Karpas-422 (cell line): ENCODE measurements around the gene SIX2. TPM values are rescaled to one million over a fixed set of nuclear protein-coding genes. Genes with fewer than 3 reads are reported as not detected.
A peak's percentile ranks its signal among the peaks of the same experiment; 100 is the strongest.

ENCODE experiments used
- DNase-seq: peaks from one replicate; pipeline ENCODE4 v3.0.0-alpha.2; 2015
- H2AFZ ChIP-seq: fragments of 200-600 bp; sonication (generic); 2 replicates; pipeline ENCODE4 v1.6.1; 2014; ENCODE audit warnings: antibody characterized with exemption, low read length, mixed read lengths
- H3K27ac ChIP-seq: fragments of 200-600 bp; sonication (generic); 2 replicates; pipeline ENCODE4 v1.5.1; 2014; ENCODE audit warnings: mild to moderate bottlenecking, low read length, moderate library complexity
- H3K27me3 ChIP-seq: fragments of 200-600 bp; sonication (generic); 2 replicates; pipeline ENCODE4 v1.6.1; 2014; ENCODE audit warnings: low read length, mixed read lengths
- H3K36me3 ChIP-seq: fragments of 200-600 bp; sonication (generic); 2 replicates; pipeline ENCODE4 v1.6.1; 2014; ENCODE audit warnings: low read length, mixed read lengths; ENCODE audit not compliant: insufficient read depth
- H3K4me1 ChIP-seq: fragments of 200-600 bp; sonication (generic); 2 replicates; pipeline ENCODE4 v1.6.1; 2014; ENCODE audit warnings: mild to moderate bottlenecking, low read length, mixed read lengths
- H3K4me2 ChIP-seq: fragments of 200-600 bp; sonication (generic); 2 replicates; pipeline ENCODE4 v1.6.1; 2014; ENCODE audit warnings: low read length, low read depth, mild to moderate bottlenecking; ENCODE audit not compliant: poor library complexity, severe bottlenecking
- H3K4me3 ChIP-seq: fragments of 200-600 bp; sonication (generic); 2 replicates; pipeline ENCODE4 v1.5.1; 2014; ENCODE audit warnings: mild to moderate bottlenecking, antibody characterized with exemption, low read length, mixed read lengths
- H3K79me2 ChIP-seq: fragments of 200-600 bp; sonication (generic); 2 replicates; pipeline ENCODE4 v1.6.1; 2014; ENCODE audit warnings: mild to moderate bottlenecking, low read length, mixed read lengths
- H3K9ac ChIP-seq: fragments of 200-600 bp; sonication (generic); 2 replicates; pipeline ENCODE4 v1.6.0; 2014; ENCODE audit warnings: low read length
- H3K9me2 ChIP-seq: fragments of 200-600 bp; sonication (generic), shearing (Covaris generic); replicated peaks from 2 replicates; pipeline ENCODE4 v1.6.0; 2014; ENCODE audit warnings: mild to moderate bottlenecking, low read length, moderate library complexity; ENCODE audit not compliant: insufficient read depth
- H3K9me3 ChIP-seq: fragments of 300-700, 200-600 bp; sonication (generic); 2 replicates; pipeline ENCODE4 v1.6.1; 2014; ENCODE audit warnings: low read length, mixed read lengths
- H4K20me1 ChIP-seq: fragments of 200-600 bp; sonication (generic); 2 replicates; pipeline ENCODE4 v1.6.1; 2014; ENCODE audit warnings: mild to moderate bottlenecking, antibody characterized with exemption, low read length, low read depth; ENCODE audit not compliant: insufficient read depth
- total RNA-seq: library from RNA; depleted of rRNA; stranded (reverse); fragments of >200 nt; shearing (Covaris generic); gene quantifications from 2 replicates; pipeline ENCODE4 v1.2.3, GENCODE V29; 2014; ENCODE audit warnings: low replicate concordance

The SIX2 gene
- total RNA-seq, 1 experiment from 2014 or later = not detected

DNA sequence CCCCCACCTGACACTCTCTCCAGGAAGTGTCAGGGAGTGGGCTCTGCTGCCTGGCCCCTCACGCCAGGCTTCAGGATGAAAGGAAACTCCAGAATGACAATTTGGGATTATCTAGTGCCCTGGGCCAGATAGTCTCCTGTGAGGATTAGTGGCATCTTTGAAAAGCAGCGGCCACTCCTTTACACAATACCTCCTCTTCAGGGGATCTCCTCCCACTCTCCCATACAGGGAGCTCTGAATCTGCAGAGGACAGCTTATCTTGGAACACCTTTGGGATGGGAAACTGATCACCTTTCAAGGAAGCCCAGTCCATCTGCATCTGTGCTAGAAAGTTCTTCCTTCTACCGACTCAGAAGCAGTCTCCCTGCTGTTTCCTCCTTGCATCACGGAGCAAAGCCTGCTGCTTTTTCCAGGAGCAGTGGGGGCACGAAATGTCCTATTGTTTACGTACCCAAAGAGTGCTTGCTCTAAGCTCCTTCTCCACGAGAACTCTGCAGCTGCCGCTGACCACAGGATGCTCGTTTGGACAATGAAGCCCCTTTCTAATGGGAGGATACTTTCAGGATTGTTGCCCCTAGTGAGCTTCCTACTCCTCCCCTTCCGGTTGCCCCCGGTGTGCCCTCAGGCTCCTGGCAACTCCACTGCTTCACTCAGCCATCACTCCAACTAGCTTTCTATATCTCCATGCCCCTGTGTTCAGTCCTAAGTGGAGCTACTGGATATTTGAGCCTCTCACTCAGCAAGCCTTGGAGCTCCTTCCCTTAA, 36.3 kb downstream of the SIX2 start:
- Histone ChIP-seq H3K4me3 (no peak overlapping the region), H2AFZ (no peak overlapping the region), H3K9me2 (no peaks in the 10 kb centered on the region), H3K9ac (no peak overlapping the region), H3K79me2 (no peaks in the 10 kb centered on the region), H3K9me3 (no peaks in the 10 kb centered on the region), H4K20me1 (no peaks in the 10 kb centered on the region), H3K4me1 (no peaks in the 10 kb centered on the region), H3K4me2 (peak overlapping the region; percentile 11), H3K27ac (no peak overlapping the region), H3K36me3 (no peaks in the 10 kb centered on the region), H3K27me3 (no peaks in the 10 kb centered on the region)
- no peak for DNase-seq

- no peak overlapping the region for H2AFZ ChIP-seq
- no peaks in the 10 kb centered on the region for H3K9me3 ChIP-seq
- no peaks in the 10 kb centered on the region for H4K20me1 ChIP-seq
- no peaks in the 10 kb centered on the region for H3K4me1 ChIP-seq
- H3K27me3 ChIP-seq = no peaks in the 10 kb centered on the region
- H3K4me3 ChIP-seq = no peak overlapping the region
- no peaks in the 10 kb centered on the region for H3K36me3 ChIP-seq
- no peak overlapping the region for H3K4me2 ChIP-seq
- no peak overlapping the region for H3K9ac ChIP-seq
- no peaks in the 10 kb centered on the region for H3K79me2 ChIP-seq
- no peaks in the 10 kb centered on the region for H3K9me2 ChIP-seq
- H3K27ac ChIP-seq = no peak overlapping the region
- DNase-seq = no peak
These were observed 38.3 kb downstream of the SIX2 start for GRCh38 chr2:44970846-44971450.

DNA sequence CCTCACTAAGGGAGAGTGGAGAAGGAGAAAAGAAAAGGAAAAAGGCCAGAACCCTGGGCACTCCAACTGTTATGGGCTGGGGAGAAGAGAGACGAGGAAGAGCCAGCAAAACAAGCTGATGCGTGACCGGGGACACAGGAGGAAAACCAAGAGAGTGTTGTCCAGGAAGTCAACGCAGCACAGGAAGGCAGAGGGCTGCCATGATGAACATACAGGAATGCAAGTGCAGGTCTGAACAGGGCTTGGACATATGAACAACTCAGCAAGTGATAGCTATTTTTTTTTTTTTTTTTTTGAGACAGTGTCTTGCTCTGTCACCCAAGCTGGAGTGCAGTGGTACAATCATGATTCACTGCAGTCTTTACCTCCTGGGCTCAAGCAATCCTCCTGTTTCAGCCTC, 39.3 kb downstream of the SIX2 start:
- no peak overlapping the region for H3K4me2 ChIP-seq
- H3K4me3 ChIP-seq = no peak overlapping the region
- no peaks in the 10 kb centered on the region for H3K9me3 ChIP-seq
- H3K27ac ChIP-seq = no peak overlapping the region
- H3K36me3 ChIP-seq = no peaks in the 10 kb centered on the region
- H3K4me1 ChIP-seq = no peaks in the 10 kb centered on the region
- no peak for DNase-seq
- H3K27me3 ChIP-seq = no peaks in the 10 kb centered on the region
- no peaks in the 10 kb centered on the region for H3K9me2 ChIP-seq
- H3K9ac ChIP-seq = no peak overlapping the region
- H3K79me2 ChIP-seq = no peaks in the 10 kb centered on the region
- no peak overlapping the region for H2AFZ ChIP-seq
- no peaks in the 10 kb centered on the region for H4K20me1 ChIP-seq

- no peaks in the 10 kb centered on the region for H3K4me1 ChIP-seq
- no peak overlapping the region for H3K4me3 ChIP-seq
- H3K4me2 ChIP-seq = no peak overlapping the region
- H3K36me3 ChIP-seq = no peaks in the 10 kb centered on the region
- H3K79me2 ChIP-seq = no peaks in the 10 kb centered on the region
- no peaks in the 10 kb centered on the region for H3K9me3 ChIP-seq
- no peaks in the 10 kb centered on the region for H3K27me3 ChIP-seq
- no peak for DNase-seq
- H3K9ac ChIP-seq = no peak overlapping the region
- no peak overlapping the region for H3K27ac ChIP-seq
- no peak overlapping the region for H2AFZ ChIP-seq
- no peaks in the 10 kb centered on the region for H3K9me2 ChIP-seq
- H4K20me1 ChIP-seq = no peaks in the 10 kb centered on the region
These were observed 41.4 kb downstream of the SIX2 start for GRCh38 chr2:44967727-44968432.

DNA sequence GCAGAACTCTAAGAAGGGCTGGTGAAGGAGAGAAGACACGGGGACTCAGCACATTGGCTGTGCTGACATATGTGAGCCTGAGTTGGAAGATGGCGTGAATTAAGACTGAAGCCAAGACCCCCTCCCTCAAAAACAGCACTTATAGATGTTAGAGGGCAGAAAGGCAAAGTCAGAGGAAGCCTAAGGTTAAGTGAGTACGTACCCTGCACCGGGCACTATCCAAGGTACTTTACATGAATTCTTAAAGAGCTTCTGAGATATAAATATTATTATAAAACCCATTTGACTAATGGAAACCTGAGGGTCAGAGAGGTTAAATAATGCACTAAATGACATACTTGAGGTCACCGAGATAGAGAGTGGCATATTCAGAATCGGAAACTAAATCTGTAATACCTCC, 42.2 kb downstream of the SIX2 start:
- Histone ChIP-seq H3K27me3 (no peaks in the 10 kb centered on the region), H3K9me3 (no peaks in the 10 kb centered on the region), H3K4me2 (no peak overlapping the region), H3K9ac (no peak overlapping the region), H2AFZ (no peak overlapping the region), H3K36me3 (no peaks in the 10 kb centered on the region), H3K4me3 (no peak overlapping the region), H3K79me2 (no peaks in the 10 kb centered on the region), H3K4me1 (no peaks in the 10 kb centered on the region), H4K20me1 (no peaks in the 10 kb centered on the region), H3K27ac (no peak overlapping the region), H3K9me2 (no peaks in the 10 kb centered on the region)
- DNase-seq = no peak

DNA sequence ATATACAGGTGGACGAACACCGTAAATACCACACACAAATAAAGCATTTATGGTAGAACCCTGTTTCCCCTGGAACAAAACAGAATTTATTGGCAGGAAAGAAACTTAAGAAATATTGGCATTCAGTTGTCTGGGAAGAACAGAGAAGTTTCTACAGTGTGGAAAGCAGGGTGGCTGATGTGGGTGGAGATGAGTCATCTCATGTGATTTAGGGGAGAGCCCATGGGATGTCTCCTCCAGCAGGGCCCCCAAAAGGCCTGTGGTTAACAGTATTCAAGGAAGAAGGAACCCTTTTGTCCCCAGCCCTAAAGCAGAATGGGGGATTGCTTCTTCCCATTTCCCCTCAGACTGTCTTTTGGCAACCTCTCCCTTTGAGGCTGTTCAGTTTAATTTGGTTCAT, 43.6 kb downstream of the SIX2 start:
- H3K9ac ChIP-seq = no peak overlapping the region
- no peak overlapping the region for H3K27ac ChIP-seq
- no peaks in the 10 kb centered on the region for H3K36me3 ChIP-seq
- no peak overlapping the region for H3K4me2 ChIP-seq
- H4K20me1 ChIP-seq = no peaks in the 10 kb centered on the region
- H3K4me1 ChIP-seq = no peaks in the 10 kb centered on the region
- no peak overlapping the region for H3K4me3 ChIP-seq
- no peaks in the 10 kb centered on the region for H3K27me3 ChIP-seq
- no peaks in the 10 kb centered on the region for H3K9me2 ChIP-seq
- no peak overlapping the region for H2AFZ ChIP-seq
- H3K9me3 ChIP-seq = no peaks in the 10 kb centered on the region
- H3K79me2 ChIP-seq = no peaks in the 10 kb centered on the region
- no peak for DNase-seq

DNA sequence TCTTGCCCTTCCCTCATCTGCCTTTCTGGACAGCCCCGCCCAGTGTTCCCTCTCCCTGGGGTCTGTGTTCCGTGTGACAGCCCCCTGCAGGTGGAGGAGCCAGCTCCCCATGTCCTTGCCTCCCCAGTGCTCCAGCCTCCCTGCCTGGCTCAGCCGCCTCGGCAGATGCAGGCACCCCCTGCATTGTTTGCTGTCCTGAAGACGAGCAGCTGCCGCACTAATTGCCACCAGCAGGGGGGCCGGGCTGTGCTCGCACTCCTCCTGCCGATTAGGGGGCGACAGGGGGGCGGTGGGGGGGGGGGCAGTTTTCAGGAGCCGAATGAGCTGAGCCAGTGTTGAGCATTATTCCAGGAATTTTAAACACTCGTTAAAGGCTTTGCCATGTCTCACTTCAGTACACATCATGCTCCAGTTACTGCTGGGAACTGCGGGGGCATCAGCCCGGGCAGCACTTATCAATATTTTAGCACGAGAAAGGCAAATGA, 44.5 kb downstream of the SIX2 start:
- Histone ChIP-seq H3K9me3 (no peaks in the 10 kb centered on the region), H3K36me3 (no peaks in the 10 kb centered on the region), H3K9ac (no peak overlapping the region), H4K20me1 (no peaks in the 10 kb centered on the region), H3K4me1 (no peaks in the 10 kb centered on the region), H3K79me2 (no peaks in the 10 kb centered on the region), H3K27me3 (no peaks in the 10 kb centered on the region), H3K4me3 (no peak overlapping the region), H3K4me2 (no peak overlapping the region), H3K27ac (no peak overlapping the region), H3K9me2 (no peaks in the 10 kb centered on the region), H2AFZ (no peak overlapping the region)
- peak; percentile 61 for DNase-seq

DNA sequence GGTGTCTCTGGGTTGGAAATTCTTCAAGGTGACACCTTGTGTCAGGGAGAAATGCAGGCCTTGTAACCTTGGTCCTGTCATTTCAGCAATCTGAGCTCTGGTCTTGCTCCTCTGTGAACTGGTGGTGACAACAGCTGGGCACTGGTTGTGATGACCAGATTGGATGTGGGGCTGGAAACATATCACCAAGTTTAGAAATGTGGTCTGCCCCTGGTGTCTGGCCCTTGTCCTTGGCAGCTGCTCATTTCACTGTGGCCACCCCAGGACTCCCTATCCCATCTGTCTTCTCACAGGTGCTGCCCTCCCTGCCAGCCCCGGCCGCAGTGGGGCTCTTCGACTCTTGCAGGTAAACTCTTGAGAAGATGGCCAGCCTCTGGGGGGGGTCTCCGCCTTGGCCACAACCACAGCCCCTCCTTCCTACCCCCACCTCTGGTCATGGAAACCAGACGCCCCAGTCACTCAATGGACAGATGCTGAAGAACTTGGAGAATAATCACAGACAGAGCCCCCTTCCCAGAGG, 47.0 kb downstream of the SIX2 start:
- no peak for DNase-seq
- H3K27me3 ChIP-seq = no peaks in the 10 kb centered on the region

More for the DNA sequence above, 47.0 kb downstream of the SIX2 start:
- Histone ChIP-seq H3K4me2 (no peak overlapping the region), H3K4me1 (no peaks in the 10 kb centered on the region), H3K9me3 (no peaks in the 10 kb centered on the region), H3K36me3 (no peaks in the 10 kb centered on the region), H4K20me1 (no peaks in the 10 kb centered on the region), H3K27ac (no peak overlapping the region), H3K4me3 (no peak overlapping the region), H3K9ac (no peak overlapping the region), H3K9me2 (no peaks in the 10 kb centered on the region), H2AFZ (no peak overlapping the region), H3K79me2 (no peaks in the 10 kb centered on the region)
